ENCODE measurements around the gene TMEM269. TPM values are rescaled to one million over a fixed set of nuclear protein-coding genes. Genes with fewer than 3 reads are reported as not detected.

Gene TMEM269
- total RNA-seq, 1 experiment from 2014 or later, result 1.7 TPM

DNA sequence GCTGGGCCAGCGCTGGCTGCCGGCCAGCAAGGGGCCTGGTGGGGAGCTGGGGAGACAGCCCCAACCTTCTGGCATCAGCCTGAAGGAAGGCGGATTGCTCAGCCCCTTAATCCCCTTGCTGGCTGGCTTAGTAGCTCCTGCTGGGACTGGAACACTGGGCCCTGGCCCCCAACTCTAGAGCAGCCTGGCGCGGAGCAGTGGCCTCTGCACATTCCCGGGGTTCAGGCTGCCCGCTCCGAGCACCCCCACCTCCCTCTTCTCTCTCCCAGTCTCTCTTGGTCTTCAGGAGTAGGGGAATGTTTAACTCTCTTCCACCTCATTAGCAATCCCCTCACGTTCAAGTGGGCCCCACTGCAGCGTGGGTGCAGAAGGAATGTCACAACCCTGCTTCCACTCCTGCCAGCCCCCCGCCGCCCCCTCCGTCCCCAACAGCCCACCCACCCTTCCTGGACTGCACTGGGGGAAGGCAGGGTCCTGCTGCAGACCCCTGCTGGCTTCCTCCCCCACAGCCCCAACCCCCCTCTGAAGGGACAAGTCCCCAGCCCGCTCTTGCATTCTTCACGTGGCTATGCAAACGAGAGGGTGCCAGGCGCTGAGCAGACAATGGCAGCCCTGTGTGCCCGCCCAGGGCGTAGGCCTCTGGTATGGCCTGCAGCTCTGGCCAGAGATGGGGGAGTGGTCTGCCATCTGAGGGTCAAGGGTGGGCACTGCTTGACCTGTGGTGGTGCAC, 43.8 kb upstream of the TMEM269 start:
- TF ChIP-seq, protein P1, sequence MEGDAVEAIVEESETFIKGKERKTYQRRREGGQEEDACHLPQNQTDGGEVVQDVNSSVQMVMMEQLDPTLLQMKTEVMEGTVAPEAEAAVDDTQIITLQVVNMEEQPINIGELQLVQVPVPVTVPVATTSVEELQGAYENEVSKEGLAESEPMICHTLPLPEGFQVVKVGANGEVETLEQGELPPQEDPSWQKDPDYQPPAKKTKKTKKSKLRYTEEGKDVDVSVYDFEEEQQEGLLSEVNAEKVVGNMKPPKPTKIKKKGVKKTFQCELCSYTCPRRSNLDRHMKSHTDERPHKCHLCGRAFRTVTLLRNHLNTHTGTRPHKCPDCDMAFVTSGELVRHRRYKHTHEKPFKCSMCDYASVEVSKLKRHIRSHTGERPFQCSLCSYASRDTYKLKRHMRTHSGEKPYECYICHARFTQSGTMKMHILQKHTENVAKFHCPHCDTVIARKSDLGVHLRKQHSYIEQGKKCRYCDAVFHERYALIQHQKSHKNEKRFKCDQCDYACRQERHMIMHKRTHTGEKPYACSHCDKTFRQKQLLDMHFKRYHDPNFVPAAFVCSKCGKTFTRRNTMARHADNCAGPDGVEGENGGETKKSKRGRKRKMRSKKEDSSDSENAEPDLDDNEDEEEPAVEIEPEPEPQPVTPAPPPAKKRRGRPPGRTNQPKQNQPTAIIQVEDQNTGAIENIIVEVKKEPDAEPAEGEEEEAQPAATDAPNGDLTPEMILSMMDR (conservative IDR thresholded peaks at IDR 0.05; ENCODE audit: low read depth, low read length), result no peak
- no peak for TF ChIP-seq EZH2 (IDR thresholded peaks at IDR 0.05; ENCODE audit: borderline replicate concordance, low read depth, low read length, poor library complexity, severe bottlenecking)
- H3K36me3 ChIP-seq (ENCODE audit: insufficient read depth, low read length, poor library complexity, severe bottlenecking), result peaks cover 4% of the 10 kb centered on the region
- intact Hi-C loops (cut with micrococcal nuclease; ENCODE audit: unreplicated experiment), result loop anchor here (10.0 kb wide), 1 partner anchor 396 kb away; no protein-coding TSS in a partner anchor
- no peak overlapping the region for H3K4me3 ChIP-seq (ENCODE audit: low read depth, low read length, poor library complexity, severe bottlenecking)
- POLR2A ChIA-PET (ENCODE audit: low non-redundant PET), result no interaction called here
- no TSS peak for BruUV-seq (replicated peaks)
- H3K27me3 ChIP-seq (replicated peaks; ENCODE audit: insufficient read depth, low read depth, low read length, poor library complexity), result no peaks in the 10 kb centered on the region
- H3K4me1 ChIP-seq (ENCODE audit: insufficient read depth, low read length, poor library complexity, severe bottlenecking), result peaks cover 11% of the 10 kb centered on the region
- H3K27ac ChIP-seq (ENCODE audit: low read depth, low read length, poor library complexity, severe bottlenecking), result peak overlapping the region; percentile 42
- CTCF ChIA-PET, result no interaction called here
- peak; percentile 25 for DNase-seq (ENCODE audit: low spot score)
- no peaks in the 10 kb centered on the region for H3K9me3 ChIP-seq (ENCODE audit: low read depth, low read length, poor library complexity, severe bottlenecking)

DNA sequence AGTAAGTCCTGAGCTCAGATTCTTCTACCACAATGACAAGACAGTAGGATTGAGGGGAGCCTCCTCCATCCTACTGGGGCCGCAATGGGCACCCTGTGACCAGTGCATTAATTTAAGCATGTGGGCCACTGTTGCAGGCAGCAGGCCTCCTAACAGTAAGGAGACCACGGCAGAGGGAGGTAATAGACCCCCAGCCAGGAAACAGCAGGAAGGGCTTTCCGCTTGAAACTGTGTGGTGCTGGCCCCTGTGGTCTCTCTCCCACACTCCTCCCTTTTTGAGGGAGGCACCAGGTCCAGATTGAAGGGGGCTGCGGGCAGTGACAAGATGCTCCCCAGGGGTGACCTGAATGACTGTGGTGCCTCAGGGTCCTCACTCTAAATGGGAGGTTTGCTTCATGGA, 43.1 kb upstream of the TMEM269 start:
- Histone ChIP-seq H3K9me3 (ENCODE audit: low read depth, low read length, poor library complexity, severe bottlenecking) (no peaks in the 10 kb centered on the region), H3K36me3 (ENCODE audit: insufficient read depth, low read length, poor library complexity, severe bottlenecking) (peaks cover 11% of the 10 kb centered on the region), H3K4me3 (ENCODE audit: low read depth, low read length, poor library complexity, severe bottlenecking) (no peak overlapping the region), H3K4me1 (ENCODE audit: insufficient read depth, low read length, poor library complexity, severe bottlenecking) (peaks cover 11% of the 10 kb centered on the region), H3K27me3 (replicated peaks; ENCODE audit: insufficient read depth, low read depth, low read length, poor library complexity) (no peaks in the 10 kb centered on the region), H3K27ac (ENCODE audit: low read depth, low read length, poor library complexity, severe bottlenecking) (no peak overlapping the region)
- no peak for DNase-seq (ENCODE audit: low spot score)
- TF ChIP-seq EZH2 (IDR thresholded peaks at IDR 0.05; ENCODE audit: borderline replicate concordance, low read depth, low read length, poor library complexity, severe bottlenecking), result no peak
- TF ChIP-seq, protein P1 (conservative IDR thresholded peaks at IDR 0.05; ENCODE audit: low read depth, low read length), result no peak
- ChIA-PET POLR2A (ENCODE audit: low non-redundant PET) (no interaction called here), CTCF (no interaction called here)
- intact Hi-C loops (cut with micrococcal nuclease; ENCODE audit: unreplicated experiment), result loop anchor here (10.0 kb wide), 1 partner anchor 397 kb away; no protein-coding TSS in a partner anchor
- BruUV-seq (replicated peaks), result no TSS peak

GRCh38 chr1:42742141-42742540, 42.6 kb upstream of the TMEM269 start:
- no peak for TF ChIP-seq EZH2 (IDR thresholded peaks at IDR 0.05; ENCODE audit: borderline replicate concordance, low read depth, low read length, poor library complexity, severe bottlenecking)
- TF ChIP-seq, protein P1 (conservative IDR thresholded peaks at IDR 0.05; ENCODE audit: low read depth, low read length), result no peak
- no TSS peak for BruUV-seq (replicated peaks)
- no peak overlapping the region for H3K27ac ChIP-seq (ENCODE audit: low read depth, low read length, poor library complexity, severe bottlenecking)
- no peaks in the 10 kb centered on the region for H3K27me3 ChIP-seq (replicated peaks; ENCODE audit: insufficient read depth, low read depth, low read length, poor library complexity)
- intact Hi-C loops (cut with micrococcal nuclease; ENCODE audit: unreplicated experiment), result loop anchor here (10.0 kb wide), 1 partner anchor 397 kb away; no protein-coding TSS in a partner anchor
- no peak for DNase-seq (ENCODE audit: low spot score)
- no peaks in the 10 kb centered on the region for H3K9me3 ChIP-seq (ENCODE audit: low read depth, low read length, poor library complexity, severe bottlenecking)
- H3K36me3 ChIP-seq (ENCODE audit: insufficient read depth, low read length, poor library complexity, severe bottlenecking), result peaks cover 15% of the 10 kb centered on the region
- no peak overlapping the region for H3K4me3 ChIP-seq (ENCODE audit: low read depth, low read length, poor library complexity, severe bottlenecking)
- CTCF ChIA-PET, result no interaction called here
- POLR2A ChIA-PET (ENCODE audit: low non-redundant PET), result no interaction called here
- H3K4me1 ChIP-seq (ENCODE audit: insufficient read depth, low read length, poor library complexity, severe bottlenecking), result peaks cover 11% of the 10 kb centered on the region

Data from A673 (cell line).